H1 (cell line): Measurements from ENCODE around the gene FCHO1. TPM values are rescaled to one million over a fixed set of nuclear protein-coding genes. Genes with fewer than 3 reads are reported as not detected.

Experiments
- CTCF ChIA-PET: fragments of 300-600 bp; sonication (Branson Sonifier 250); formaldehyde crosslinking; loops from one replicate; lab custom pipeline; 2021; ENCODE audit not compliant: partially characterized antibody; lab: Charles Lee
- POLR2A ChIA-PET: fragments of 300-600 bp; sonication (Branson Sonifier 250); formaldehyde crosslinking; loops from one replicate; lab custom pipeline; 2021; ENCODE audit warnings: inconsistent platforms; ENCODE audit not compliant: partially characterized antibody; lab: Charles Lee
- DNase-seq, 2 experiments: peaks; one replicate each; pipeline versions ENCODE4 v3.0.0 to v3.0.0-alpha.2; 2010 to 2022; ENCODE audit warnings: low spot score in 2 of 2, low read depth in 1 of 2, mixed read lengths in 1 of 2
- FAIRE-seq: peaks from 2 replicates; lab custom pipeline; 2011; peaks lifted over from hg19 to GRCh38; lab: Jason Lieb, UNC
- H2AFZ ChIP-seq: 2 replicates; pipeline ENCODE4 v1.8.1; 2012; ENCODE audit warnings: low read length, inconsistent platforms
- H2AK5ac ChIP-seq: 2 replicates; pipeline ENCODE4 v1.6.1; 2013; ENCODE audit warnings: low read depth, low read length
- H2BK120ac ChIP-seq: replicated peaks from 2 replicates; pipeline ENCODE3; 2013; ENCODE audit warnings: low read depth, low read length, inconsistent platforms
- H2BK12ac ChIP-seq: 2 replicates; pipeline ENCODE4 v1.6.1; 2013; ENCODE audit warnings: low read depth, low read length
- H2BK15ac ChIP-seq: 2 replicates; pipeline ENCODE4 v1.6.1; 2013; ENCODE audit warnings: low read length
- H2BK20ac ChIP-seq: 2 replicates; pipeline ENCODE4 v1.6.1; 2013; ENCODE audit warnings: low read length
- H2BK5ac ChIP-seq: 2 replicates; pipeline ENCODE4 v1.6.1; 2013; ENCODE audit warnings: low read depth, low read length
- H3K14ac ChIP-seq: 2 replicates; pipeline ENCODE4 v1.6.1; 2013; ENCODE audit warnings: inconsistent platforms; ENCODE audit not compliant: insufficient read length
- H3K18ac ChIP-seq: 2 replicates; pipeline ENCODE4 v1.6.1; 2013; ENCODE audit warnings: low read length; ENCODE audit errors: extremely low read depth
- H3K23ac ChIP-seq: 2 replicates; pipeline ENCODE4 v1.6.1; 2013; ENCODE audit warnings: inconsistent platforms; ENCODE audit not compliant: insufficient read length
- H3K23me2 ChIP-seq: 2 replicates; pipeline ENCODE4 v1.6.1; 2013; ENCODE audit warnings: low read depth, low read length
- H3K27ac ChIP-seq: 2 replicates; pipeline ENCODE4 v1.6.1; 2011; ENCODE audit warnings: low read depth, low read length, inconsistent platforms
- H3K27me3 ChIP-seq, 4 experiments: replicated peaks in 1 of 4; 1 replicate in 1 of 4; 2 replicates in 3 of 4; pipeline versions ENCODE4 v1.6.1 to v1.8.1; 2011 to 2013; ENCODE audit warnings: low read length in 3 of 4, mild to moderate bottlenecking in 3 of 4, inconsistent platforms in 2 of 4, mixed read lengths in 2 of 4, moderate library complexity in 1 of 4; ENCODE audit not compliant: control insufficient read depth in 3 of 4, insufficient read depth in 3 of 4; ENCODE audit errors: extremely low read depth in 1 of 4
- H3K36me3 ChIP-seq, 4 experiments: 2 replicates each; pipeline versions ENCODE4 v1.6.1 to v1.8.1; 2011 to 2013; ENCODE audit warnings: mild to moderate bottlenecking in 4 of 4, low read length in 3 of 4, moderate library complexity in 2 of 4, control low read depth in 1 of 4, inconsistent platforms in 1 of 4; ENCODE audit not compliant: insufficient read depth in 4 of 4, control insufficient read depth in 2 of 4
- H3K4ac ChIP-seq: replicated peaks from 2 replicates; pipeline ENCODE3; 2013; ENCODE audit warnings: low read length, low read depth, mixed read lengths, inconsistent platforms; ENCODE audit not compliant: insufficient read length
- H3K4me1 ChIP-seq, 4 experiments: replicated peaks in 1 of 4; 1 replicate in 1 of 4; 2 replicates in 3 of 4; pipeline versions ENCODE4 v1.6.1 to v1.8.1; 2011 to 2013; ENCODE audit warnings: low read length in 3 of 4, inconsistent platforms in 2 of 4, mixed read lengths in 1 of 4; ENCODE audit not compliant: insufficient read depth in 4 of 4, control insufficient read depth in 3 of 4
- H3K4me2 ChIP-seq, 2 experiments: 2 replicates each; pipeline versions ENCODE4 v1.6.1 to v1.8.1; 2011 to 2013; ENCODE audit warnings: low read depth in 2 of 2, low read length in 2 of 2, control low read depth in 1 of 2, inconsistent platforms in 1 of 2, mild to moderate bottlenecking in 1 of 2; ENCODE audit not compliant: insufficient read depth in 1 of 2
- H3K4me3 ChIP-seq, 4 experiments: fragments of 200-600, 300-600 bp in 1 of 4; sonication (generic), shearing (Covaris generic), sonication (Bioruptor Twin) in 1 of 4; 2 replicates each; pipeline versions ENCODE4 v1.5.1 to v1.8.1; 2011 to 2016; ENCODE audit warnings: low read length in 4 of 4, low read depth in 3 of 4, control low read depth in 2 of 4, inconsistent platforms in 2 of 4, mild to moderate bottlenecking in 2 of 4, mixed read lengths in 1 of 4, moderate library complexity in 1 of 4; ENCODE audit not compliant: insufficient read depth in 2 of 4; ENCODE audit errors: extremely low read depth in 1 of 4
- H3K56ac ChIP-seq: replicated peaks from 2 replicates; pipeline ENCODE3; 2013; ENCODE audit warnings: low read depth, mild to moderate bottlenecking, mixed read lengths, low read length, inconsistent platforms; ENCODE audit not compliant: insufficient read length
- H3K79me1 ChIP-seq: 2 replicates; pipeline ENCODE4 v1.6.1; 2013; ENCODE audit warnings: low read depth, low read length, control low read depth
- H3K79me2 ChIP-seq, 2 experiments: 2 replicates each; pipeline versions ENCODE4 v1.6.1 to v1.8.1; 2012 to 2013; ENCODE audit warnings: low read length in 2 of 2, mild to moderate bottlenecking in 2 of 2, inconsistent platforms in 1 of 2; ENCODE audit not compliant: insufficient read depth in 2 of 2, control insufficient read depth in 1 of 2
- H3K9ac ChIP-seq, 4 experiments: replicated peaks in 1 of 4; 1 replicate in 1 of 4; 2 replicates in 3 of 4; pipeline versions ENCODE4 v1.6.1 to v1.8.1; 2011 to 2013; ENCODE audit warnings: low read depth in 3 of 4, low read length in 3 of 4, control low read depth in 2 of 4, mild to moderate bottlenecking in 2 of 4, moderate library complexity in 2 of 4, inconsistent platforms in 1 of 4; ENCODE audit errors: extremely low read depth in 1 of 4
- H3K9me3 ChIP-seq, 2 experiments: 2 replicates each; pipeline versions ENCODE4 v1.6.1 to v1.8.1; 2012 to 2013; ENCODE audit warnings: mild to moderate bottlenecking in 2 of 2, moderate library complexity in 2 of 2, control low read depth in 1 of 2, inconsistent platforms in 1 of 2, low read depth in 1 of 2, low read length in 1 of 2, mixed read lengths in 1 of 2; ENCODE audit not compliant: insufficient read depth in 2 of 2
- H4K20me1 ChIP-seq, 2 experiments: replicated peaks in 1 of 2; 2 replicates each; pipeline versions ENCODE3 to v1.8.1; 2011 to 2013; ENCODE audit warnings: inconsistent platforms in 2 of 2, low read length in 2 of 2, mild to moderate bottlenecking in 1 of 2; ENCODE audit not compliant: insufficient read depth in 2 of 2, control insufficient read depth in 1 of 2
- H4K5ac ChIP-seq: 2 replicates; pipeline ENCODE4 v1.6.1; 2013; ENCODE audit warnings: low read length, low read depth, mixed read lengths, inconsistent platforms; ENCODE audit not compliant: insufficient read length
- H4K8ac ChIP-seq: 2 replicates; pipeline ENCODE4 v1.8.0; 2013; ENCODE audit warnings: mild to moderate bottlenecking, moderate library complexity, low read length, inconsistent platforms; ENCODE audit not compliant: insufficient read depth; ENCODE audit errors: extremely low read depth
- H4K91ac ChIP-seq: replicated peaks from 2 replicates; pipeline ENCODE3; 2013; ENCODE audit warnings: low read length, mixed read lengths, inconsistent platforms; ENCODE audit not compliant: insufficient read length
- ATF3 ChIP-seq: IDR thresholded peaks from 2 replicates; pipeline ENCODE4 v1.6.1; 2011; ENCODE audit warnings: low read depth, mild to moderate bottlenecking, low read length; ENCODE audit not compliant: insufficient read depth
- BCL11A ChIP-seq, 2 experiments: IDR thresholded peaks; one replicate each; pipeline ENCODE4 v1.6.1; 2011; ENCODE audit warnings: low read depth in 2 of 2, low read length in 2 of 2, mild to moderate bottlenecking in 2 of 2
- CBX5 ChIP-seq: fragments of 300-800, 300-1000 bp; sonication (generic); IDR thresholded peaks from 2 replicates; pipeline ENCODE4 v1.7.1; 2016; ENCODE audit warnings: antibody characterized with exemption, low read length, low read depth
- GABPA ChIP-seq: IDR thresholded peaks from 2 replicates; pipeline ENCODE4 v1.6.1; 2011; ENCODE audit warnings: mild to moderate bottlenecking, low read length, moderate library complexity, borderline replicate concordance; ENCODE audit not compliant: insufficient read depth
- HDAC2 ChIP-seq, 2 experiments: fragments of 300-600 bp in 1 of 2; sonication (generic) in 1 of 2; IDR thresholded peaks; 2 replicates each; pipeline ENCODE4 v1.6.1; 2011 to 2012; ENCODE audit warnings: low read depth in 2 of 2, low read length in 2 of 2, mild to moderate bottlenecking in 2 of 2, moderate library complexity in 2 of 2, borderline replicate concordance in 1 of 2, inconsistent platforms in 1 of 2
- KDM5A ChIP-seq: fragments of 200-600 bp; IDR thresholded peaks from 2 replicates; pipeline ENCODE4 v1.7.1; 2012; ENCODE audit warnings: mild to moderate bottlenecking, low read length, inconsistent platforms, mixed read lengths
- MAFK ChIP-seq: IDR thresholded peaks from 2 replicates; pipeline ENCODE4 v1.6.1; 2012; ENCODE audit warnings: low read depth, mild to moderate bottlenecking, improper control_type of control experiment, low read length
- POLR2A ChIP-seq, 2 experiments: IDR thresholded peaks; 1 replicate in 1 of 2; 2 replicates in 1 of 2; pipeline ENCODE4 v1.6.1; 2011; ENCODE audit warnings: low read depth in 2 of 2, low read length in 2 of 2, mild to moderate bottlenecking in 2 of 2; ENCODE audit errors: control extremely low read depth in 1 of 2
- SIX5 ChIP-seq: IDR thresholded peaks from 2 replicates; pipeline ENCODE4 v1.6.1; 2011; ENCODE audit warnings: mild to moderate bottlenecking, low read depth, low read length
- SP4 ChIP-seq: IDR thresholded peaks from 2 replicates; pipeline ENCODE4 v1.6.1; 2012; ENCODE audit warnings: low read length, inconsistent platforms
- WGBS, 2 experiments: shearing (Covaris generic) in 1 of 2; methylation state at CpG; one replicate each; pipeline versions ENCODE4 v1.1.6 to v1.1.7; 2013 to 2015; ENCODE audit warnings: low lambda C conversion rate in 2 of 2, mixed read lengths in 2 of 2, inconsistent platforms in 1 of 2, low coverage in 1 of 2, missing lambda C conversion rate in 1 of 2; ENCODE audit not compliant: insufficient replicate concordance in 2 of 2, insufficient coverage in 1 of 2, insufficient read length in 1 of 2; ENCODE audit errors: extremely low coverage in 1 of 2, missing lambda C conversion rate in 1 of 2; 5-methylcytosine and 5-hydroxymethylcytosine counted together
- polyA plus RNA-seq, 7 experiments: library from polyadenylated mRNA; depleted of rRNA in 3 of 7; stranded (reverse) in 5 of 7; unstranded in 2 of 7; fragments of >200 nt in 5 of 7; fragments of 200-250 nt in 2 of 7; gene quantifications; 1 replicate in 5 of 7; 2 replicates in 1 of 7; 4 replicates in 1 of 7; pipeline versions ENCODE4 v1.2.1 to v1.2.3, GENCODE V29; 2011 to 2013; ENCODE audit warnings: missing spikeins in 2 of 7, mixed read lengths in 2 of 7
- total RNA-seq: library from RNA; stranded (reverse); fragmentation: NEBNext Ultra II Directional; extraction: Animal tissue kit (Norgen Biotek cat#: 25700); gene quantifications from 2 replicates; pipeline ENCODE4 v1.2.1, GENCODE V29; 2021

FCHO1 gene
- total and polyA plus RNA-seq, 2 of the 8 experiments (the other 6 are each of a cell fraction or from before 2014, with no cell fraction given) = 13.0 to 25.9 TPM

GRCh38 chr19:17803264-17803896 is 52.1 kb downstream of the FCHO1 start:
- no peak overlapping the region for H3K23ac ChIP-seq
- H3K79me1 ChIP-seq = no peaks in the 10 kb centered on the region
- 85% methylated on average over 14 of the region's 14 CpGs; no CpG with 5 or more reads in 1 of the 2 experiments for WGBS, 2 experiments
- no peak overlapping the region for H2BK15ac ChIP-seq
- H3K56ac ChIP-seq = no peak overlapping the region
- ChIA-PET CTCF (interaction anchor here (0.6 to 1.5 kb wide), 9 partner anchors 9 to 1467 kb away, joined by 3 to 5 read pairs (median 3); no protein-coding TSS in a partner anchor), POLR2A (interaction anchor here (0.6 to 1.4 kb wide), 5 partner anchors 10 to 200 kb away, joined by 3 to 4 read pairs (median 3); partner anchors contain the start of gene RPL18A)
- no peak overlapping the region for H2AFZ ChIP-seq
- no peak overlapping the region for H2AK5ac ChIP-seq
- H3K23me2 ChIP-seq = peaks cover 2% of the 10 kb centered on the region; the same call in 1 of the 2 replicates
- no peaks in the 10 kb centered on the region for H3K79me2 ChIP-seq
- no peaks in the 10 kb centered on the region; a peak in 1 of 7 replicates for H3K27me3 ChIP-seq
- H3K4me1 ChIP-seq = no peaks in the 10 kb centered on the region
- H2BK120ac ChIP-seq = no peak overlapping the region
- H3K18ac ChIP-seq = no peak overlapping the region
- no peak overlapping the region for H2BK5ac ChIP-seq
- no peak overlapping the region for H3K27ac ChIP-seq
- H3K9ac ChIP-seq = no peak overlapping the region
- no peak overlapping the region for H3K4ac ChIP-seq
- H4K8ac ChIP-seq = no peak overlapping the region
- DNase-seq (no peak), FAIRE-seq (no peak)
- H3K4me3 ChIP-seq = no peak overlapping the region
- peak overlapping the region; percentile 74 for H4K91ac ChIP-seq
- no peak overlapping the region for H2BK12ac ChIP-seq
- H4K20me1 ChIP-seq = no peaks in the 10 kb centered on the region
- H3K36me3 ChIP-seq = no peaks in the 10 kb centered on the region
- no peak overlapping the region for H3K14ac ChIP-seq
- no peak overlapping the region for H4K5ac ChIP-seq
- H2BK20ac ChIP-seq = no peak overlapping the region
- no peaks in the 10 kb centered on the region for H3K9me3 ChIP-seq
- no peak overlapping the region for H3K4me2 ChIP-seq
- TF ChIP-seq HDAC2 (IDR thresholded peaks at IDR 0.05; ENCODE audit: borderline replicate concordance in 1 of 2, low read depth in 2 of 2, low read length in 2 of 2) = no peak
- TF ChIP-seq ATF3 = no peak
- no peak for TF ChIP-seq SP4
- TF ChIP-seq POLR2A (IDR thresholded peaks at IDR 0.05; ENCODE audit: control extremely low read depth in 1 of 2, low read depth in 2 of 2, low read length in 2 of 2) = no peak
- no peak for TF ChIP-seq SIX5
- TF ChIP-seq MAFK = no peak
- TF ChIP-seq BCL11A (IDR thresholded peaks at IDR 0.05; ENCODE audit: low read depth in 2 of 2, low read length in 2 of 2) = no peak
- no peak for TF ChIP-seq GABPA
- no peak for TF ChIP-seq KDM5A
- TF ChIP-seq CBX5 = no peak
